ENCODE data around the gene ARX.

Gene ARX

GRCh38 chrX:25016361-25016671, 551 bp upstream of the ARX start:
- no peak for DNase-seq

GRCh38 chrX:25014366-25014838, 1.4 kb downstream of the ARX start:
- DNase-seq = no peak

GRCh38 chrX:25013632-25014365, 2.0 kb downstream of the ARX start:
- no peak for DNase-seq

GRCh38 chrX:25012793-25013631, 2.8 kb downstream of the ARX start:
- DNase-seq = no peak

DNA sequence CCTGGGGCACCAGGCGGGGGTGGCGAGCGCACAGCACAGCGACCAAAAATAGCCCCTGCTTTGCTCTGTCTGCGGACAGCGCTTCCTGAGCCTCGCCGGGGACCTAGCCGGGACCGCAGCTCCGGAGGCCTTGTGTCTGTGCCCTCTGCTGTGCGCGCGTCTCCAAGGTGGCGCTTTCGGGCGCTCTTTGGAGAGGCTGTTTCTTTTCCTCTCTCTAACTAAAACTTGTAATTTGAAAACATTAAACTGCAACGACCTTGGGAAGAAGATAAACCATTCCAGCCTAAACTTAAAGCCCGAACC, 3.4 kb downstream of the ARX start:
- DNase-seq = no peak

- DNase-seq = no peak
These were observed 4.0 kb downstream of the ARX start for GRCh38 chrX:25011589-25012432.

GRCh38 chrX:25010784-25011588, 4.8 kb downstream of the ARX start:
- no peak for DNase-seq

DNA sequence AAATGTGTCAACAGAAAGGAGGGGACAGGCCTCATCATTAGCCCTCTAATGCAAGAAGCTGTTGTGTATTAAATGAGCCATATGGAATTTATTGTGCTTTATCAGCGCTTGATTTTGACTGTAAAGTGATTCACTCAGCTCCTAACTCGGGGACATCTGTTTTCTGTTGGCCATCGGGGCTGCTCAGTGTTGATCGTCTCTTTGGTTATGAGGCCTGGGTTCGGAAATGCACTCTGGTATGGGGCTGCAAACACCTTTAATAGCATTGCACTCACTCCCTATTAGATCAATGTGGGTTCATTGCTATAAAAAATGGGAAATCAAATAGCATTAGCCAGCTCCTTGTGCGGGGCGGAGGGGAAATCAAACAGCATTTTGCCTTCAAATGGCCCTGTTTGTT, 6.4 kb downstream of the ARX start:
- peak; percentile 15 for DNase-seq

DNA sequence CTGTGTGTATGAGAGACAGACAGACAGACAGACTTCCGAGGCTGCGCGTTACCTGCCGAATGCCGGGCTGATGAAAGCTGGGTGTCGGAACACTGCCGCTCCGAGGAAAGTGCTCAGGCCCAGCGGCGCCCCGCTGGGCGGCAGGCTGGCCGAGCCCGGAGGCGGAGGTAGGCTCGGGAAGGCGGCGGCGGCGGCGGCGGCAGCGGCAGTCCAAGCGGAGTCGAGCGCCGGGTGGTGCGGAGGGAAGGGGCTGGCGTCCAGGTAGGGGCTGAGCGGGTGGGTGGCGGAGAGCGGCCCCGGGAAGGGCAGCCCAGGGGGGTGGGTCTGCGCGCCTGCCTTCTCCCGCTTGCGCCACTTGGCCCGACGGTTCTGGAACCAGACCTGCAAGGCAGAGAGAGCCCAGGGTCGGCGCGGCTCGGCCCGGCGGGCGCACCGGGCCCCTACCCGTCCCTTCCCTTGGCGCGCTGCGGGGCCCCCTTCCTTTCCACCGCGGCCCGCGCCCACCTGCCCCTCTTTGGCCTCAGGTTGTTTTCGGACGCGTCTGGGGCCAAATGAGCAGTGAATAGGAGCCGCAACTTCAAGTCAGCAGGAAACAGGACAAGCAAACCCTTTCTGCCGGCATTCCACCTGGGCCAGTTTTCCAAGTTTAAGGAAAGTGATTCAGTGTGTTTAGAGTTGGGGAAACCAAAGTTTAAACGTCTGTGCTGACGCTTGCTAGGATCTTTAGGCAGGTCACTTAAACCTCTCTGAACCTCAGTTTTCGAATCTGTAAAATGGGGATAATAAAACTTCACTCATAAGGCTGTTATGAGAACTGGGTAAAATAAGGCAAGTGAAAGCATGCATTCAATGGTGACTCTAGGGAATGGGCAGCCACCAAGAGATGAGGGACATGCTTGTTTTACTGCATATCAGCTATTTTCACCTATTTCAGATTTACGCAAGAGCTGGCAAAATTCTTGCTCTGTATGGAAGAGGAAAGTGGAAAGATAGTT, 8.4 kb downstream of the ARX start:
- no peak for DNase-seq

GRCh38 chrX:25006586-25007058, 9.1 kb downstream of the ARX start:
- no peak for DNase-seq

- no peak for DNase-seq
These were observed 10.2 kb downstream of the ARX start for GRCh38 chrX:25005382-25006185.

- no peak for DNase-seq
These were observed 10.8 kb downstream of the ARX start for GRCh38 chrX:25005034-25005381.

GRCh38 chrX:25004485-25005032, 11.2 kb downstream of the ARX start:
- no peak for DNase-seq

GRCh38 chrX:25004040-25004439, 11.7 kb downstream of the ARX start:
- no peak for DNase-seq

DNA sequence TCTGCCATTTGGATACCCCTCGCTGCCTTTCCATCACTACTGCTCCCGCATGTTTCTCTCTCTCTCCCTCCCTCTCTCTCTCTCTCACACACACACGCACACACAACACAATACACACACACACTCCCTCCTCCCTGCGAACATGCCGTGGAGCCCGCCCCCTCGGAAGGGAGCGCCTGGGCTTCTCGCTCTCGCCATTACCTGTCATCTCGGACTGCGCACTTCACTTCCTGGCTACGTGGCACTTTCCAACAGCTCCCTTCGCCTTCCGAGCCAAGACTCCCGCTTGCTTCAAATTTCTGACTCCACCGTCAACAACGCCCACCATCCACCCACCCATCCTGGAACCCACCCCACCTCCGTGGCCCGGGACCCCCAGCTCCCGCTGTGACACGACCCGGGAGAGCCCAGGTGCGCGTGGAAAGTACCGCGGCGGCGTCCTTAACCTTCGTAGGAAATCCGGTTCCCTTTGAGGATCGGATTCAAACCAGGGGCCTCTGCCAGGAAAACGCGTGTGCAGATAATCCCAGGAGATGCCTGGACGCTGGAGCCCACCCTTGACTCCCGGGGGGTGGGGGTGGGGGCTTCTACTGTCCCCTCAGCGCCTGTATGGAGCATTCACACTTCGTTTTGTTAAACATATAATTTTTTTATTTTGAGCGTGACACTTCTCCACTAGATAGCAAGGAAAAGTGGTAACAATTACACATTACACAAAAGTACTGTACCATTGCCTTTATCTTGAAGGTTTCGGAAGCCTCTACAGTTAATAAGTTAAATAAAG, 12.5 kb downstream of the ARX start:
- DNase-seq = no peak

DNA sequence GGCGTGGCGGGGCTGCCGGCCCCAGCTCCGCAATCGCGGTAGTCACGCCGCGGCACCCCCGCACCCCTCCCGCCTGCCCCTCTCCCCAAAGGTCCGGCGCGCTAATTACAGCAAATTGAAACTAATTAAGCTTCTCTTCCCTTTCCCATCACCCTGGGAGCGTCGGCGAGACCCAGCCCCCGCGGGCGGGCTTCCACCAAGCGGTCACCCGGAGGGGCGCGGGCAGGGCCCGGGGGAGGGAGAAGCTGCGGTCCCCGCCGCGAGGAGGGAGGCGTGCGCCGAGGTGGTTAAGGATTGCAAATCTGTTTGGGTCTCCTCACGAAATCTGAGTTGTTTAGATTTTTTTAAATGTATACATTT, 13.1 kb downstream of the ARX start:
- no peak for DNase-seq

GRCh38 chrX:25001808-25002660, 13.7 kb downstream of the ARX start:
- DNase-seq = no peak

DNA sequence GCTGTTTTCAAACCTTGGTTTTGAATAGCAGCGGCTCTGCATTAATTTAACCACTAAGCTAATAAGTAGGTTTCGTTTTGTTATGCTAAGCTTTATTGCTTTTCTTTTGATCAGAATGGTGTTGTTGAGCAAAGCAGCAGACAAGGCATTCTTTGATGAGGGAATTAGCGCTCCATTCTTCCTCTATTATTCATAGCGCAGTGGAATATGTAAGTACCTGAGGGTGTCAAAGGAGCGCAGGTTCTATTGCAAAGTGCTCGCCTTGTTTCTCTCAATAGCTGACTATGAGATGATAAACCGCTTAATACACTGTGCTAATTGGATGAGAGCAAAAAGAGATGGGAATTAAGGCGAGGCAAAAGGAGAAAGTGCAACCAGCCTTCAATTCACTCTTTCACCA, 16.3 kb downstream of the ARX start:
- no peak for DNase-seq

All from NCI-H1694 (cell line).